T-helper 1 cell treated with Interleukin-12 subunit alpha and Interleukin-12 subunit beta and Interleukin-4 antibody, amounts not matched to agents 30 μg/mL and 1 μg/mL, for 36 hours (primary cell): ENCODE data around the gene RBMXL2.

Experiments
- H3K27ac Mint-ChIP-seq: one replicate; pipeline ENCODE4 v1.8.0; 2021; ENCODE audit warnings: mild to moderate bottlenecking, mixed read lengths
- H3K27me3 Mint-ChIP-seq: one replicate; pipeline ENCODE4 v1.8.0; 2021; ENCODE audit warnings: low read depth, mixed read lengths
- H3K36me3 Mint-ChIP-seq: one replicate; pipeline ENCODE4 v1.8.0; 2021; ENCODE audit warnings: low read depth, mixed read lengths
- H3K4me1 Mint-ChIP-seq: one replicate; pipeline ENCODE4 v1.8.0; 2021; ENCODE audit warnings: low read depth, mixed read lengths
- H3K4me3 Mint-ChIP-seq: one replicate; pipeline ENCODE4 v1.8.0; 2021; ENCODE audit warnings: mild to moderate bottlenecking, moderate library complexity, mixed read lengths
- H3K9me3 Mint-ChIP-seq: one replicate; pipeline ENCODE4 v1.8.0; 2021; ENCODE audit warnings: mixed read lengths

The RBMXL2 gene

GRCh38 chr11:7115780-7116179, 27.0 kb downstream of the RBMXL2 start:
- Mint-ChIP-seq H3K4me3 (no peak overlapping the region), H3K36me3 (no peaks in the 10 kb centered on the region), H3K27ac (no peak overlapping the region), H3K9me3 (no peaks in the 10 kb centered on the region), H3K4me1 (no peaks in the 10 kb centered on the region), H3K27me3 (peaks cover 3% of the 10 kb centered on the region)

DNA sequence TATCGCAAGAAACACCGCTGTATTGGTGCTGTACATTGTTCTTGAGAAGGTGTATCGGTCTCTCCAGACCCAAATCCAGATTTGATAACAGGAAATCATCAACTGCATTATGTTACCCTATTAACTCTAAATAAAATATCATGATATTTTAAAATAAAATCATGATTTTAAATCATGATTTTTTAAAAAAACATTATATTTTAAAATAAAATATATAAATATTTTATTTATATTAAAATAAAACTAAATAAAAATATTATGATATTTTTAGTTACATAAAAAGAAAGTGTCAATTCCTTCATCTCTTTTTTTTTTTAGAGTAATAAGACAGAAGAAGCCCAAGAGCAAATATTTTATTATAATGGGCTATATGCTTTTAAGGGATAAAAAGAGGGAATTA, 27.6 kb downstream of the RBMXL2 start:
- H3K27ac Mint-ChIP-seq: no peak overlapping the region
- peaks cover 7% of the 10 kb centered on the region for H3K27me3 Mint-ChIP-seq
- H3K4me3 Mint-ChIP-seq: no peak overlapping the region
- no peaks in the 10 kb centered on the region for H3K36me3 Mint-ChIP-seq
- H3K9me3 Mint-ChIP-seq: no peaks in the 10 kb centered on the region
- H3K4me1 Mint-ChIP-seq: no peaks in the 10 kb centered on the region

DNA sequence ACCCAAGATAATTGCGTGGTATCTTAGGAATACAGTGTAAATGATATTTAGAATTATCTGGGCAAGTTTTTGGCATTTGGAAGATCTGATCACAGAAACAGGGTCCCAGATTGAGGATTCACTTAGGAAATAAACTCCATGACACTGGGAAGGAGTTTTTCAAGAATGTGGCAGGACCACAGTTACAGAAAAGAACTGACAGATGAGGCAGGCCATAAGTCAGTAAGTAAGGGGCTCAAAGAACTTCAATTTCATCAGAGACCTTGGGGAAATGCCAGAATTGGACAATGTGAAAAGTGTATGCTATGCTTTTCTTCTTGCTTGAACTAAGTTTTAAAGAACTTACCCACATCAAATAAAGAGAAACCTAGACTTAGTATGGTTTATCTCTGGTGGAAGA, 49.3 kb downstream of the RBMXL2 start:
- H3K36me3 Mint-ChIP-seq: no peaks in the 10 kb centered on the region
- H3K27ac Mint-ChIP-seq: no peak overlapping the region
- H3K27me3 Mint-ChIP-seq: no peaks in the 10 kb centered on the region
- H3K4me1 Mint-ChIP-seq: no peaks in the 10 kb centered on the region
- no peaks in the 10 kb centered on the region for H3K9me3 Mint-ChIP-seq
- no peak overlapping the region for H3K4me3 Mint-ChIP-seq
